IPS DF 19.7 (cell line): ENCODE measurements around the gene NCAM2.
"Not testable (repeated sequence)": the region's sequence is repeated elsewhere in the genome, so short reads cannot be mapped to it uniquely, and the experiment has no call there.

Source experiments
- DNase-seq: peaks from one replicate; pipeline ENCODE4 v3.0.0-alpha.2; 2013; ENCODE audit warnings: low read depth, low spot score

Gene NCAM2

GRCh38 chr21:21297211-21297610, 299.0 kb downstream of the NCAM2 start:
- no peak for DNase-seq

GRCh38 chr21:21301013-21301412, 302.8 kb downstream of the NCAM2 start:
- DNase-seq, result no peak

- no peak for DNase-seq
Measured at GRCh38 chr21:21309510-21309909, 311.3 kb downstream of the NCAM2 start.

GRCh38 chr21:21324297-21324696, 326.1 kb downstream of the NCAM2 start:
- no peak for DNase-seq

- DNase-seq, result no peak
Measured at GRCh38 chr21:21332492-21332891, 334.3 kb downstream of the NCAM2 start.

GRCh38 chr21:21341041-21341440, 342.8 kb downstream of the NCAM2 start:
- DNase-seq, result no peak

- no peak for DNase-seq
Measured at GRCh38 chr21:21345296-21345695, 347.1 kb downstream of the NCAM2 start.

GRCh38 chr21:21345872-21346271, 347.7 kb downstream of the NCAM2 start:
- DNase-seq, result no peak

- DNase-seq, result no peak
Measured at GRCh38 chr21:21366277-21366676, 368.1 kb downstream of the NCAM2 start.

GRCh38 chr21:21367583-21367982, 369.4 kb downstream of the NCAM2 start:
- no peak for DNase-seq

GRCh38 chr21:21373969-21374368, 375.8 kb downstream of the NCAM2 start:
- DNase-seq, result no peak

- DNase-seq, result no peak
Measured at GRCh38 chr21:21383126-21383525, 384.9 kb downstream of the NCAM2 start.

- DNase-seq, result no peak
Measured at GRCh38 chr21:21384977-21385376, 386.8 kb downstream of the NCAM2 start.

- DNase-seq, result no peak
Measured at GRCh38 chr21:21385404-21385803, 387.2 kb downstream of the NCAM2 start.

GRCh38 chr21:21387916-21388315, 389.7 kb downstream of the NCAM2 start:
- DNase-seq, result no peak

- no peak for DNase-seq
Measured at GRCh38 chr21:21394064-21394463, 395.9 kb downstream of the NCAM2 start.

GRCh38 chr21:21396424-21396823, 398.2 kb downstream of the NCAM2 start:
- no peak for DNase-seq

GRCh38 chr21:21397464-21397863, 399.3 kb downstream of the NCAM2 start:
- DNase-seq, result no peak

GRCh38 chr21:21401444-21401843, 403.2 kb downstream of the NCAM2 start:
- DNase-seq, result no peak

- DNase-seq, result not testable (repeated sequence)
Measured at GRCh38 chr21:21402187-21402586, 404.0 kb downstream of the NCAM2 start.

GRCh38 chr21:21404261-21404660, 406.1 kb downstream of the NCAM2 start:
- DNase-seq, result not testable (repeated sequence)

- DNase-seq, result no peak
Measured at GRCh38 chr21:21406921-21407320, 408.7 kb downstream of the NCAM2 start.

- no peak for DNase-seq
Measured at GRCh38 chr21:21412096-21412495, 413.9 kb downstream of the NCAM2 start.

GRCh38 chr21:21415741-21416140, 417.5 kb downstream of the NCAM2 start:
- no peak for DNase-seq

- DNase-seq, result no peak
Measured at GRCh38 chr21:21434944-21435343, 436.7 kb downstream of the NCAM2 start.
